OCI-LY1 (cell line): ENCODE data around the gene HLCS.

Experiments
- H2AFZ ChIP-seq: fragments of 200-600 bp; sonication (generic), shearing (Covaris generic); 2 replicates; pipeline ENCODE4 v1.6.0; 2014; ENCODE audit warnings: antibody characterized with exemption, mild to moderate bottlenecking, low read length
- H3F3A ChIP-seq: fragments of 200-600 bp; sonication (generic), shearing (Covaris generic); 2 replicates; pipeline ENCODE4 v1.6.0; 2014; ENCODE audit warnings: mild to moderate bottlenecking, antibody characterized with exemption, low read length, moderate library complexity; ENCODE audit not compliant: insufficient read depth
- H3K27ac ChIP-seq: fragments of 200-600 bp; sonication (generic); 2 replicates; pipeline ENCODE4 v1.5.1; 2014; ENCODE audit warnings: low read length, mixed run types, mild to moderate bottlenecking, low read depth; ENCODE audit not compliant: poor library complexity, severe bottlenecking
- H3K27me3 ChIP-seq: fragments of 200-600 bp; sonication (generic); 2 replicates; pipeline ENCODE4 v1.6.0; 2014; ENCODE audit warnings: antibody characterized with exemption, mild to moderate bottlenecking, low read length, moderate library complexity; ENCODE audit not compliant: insufficient read depth
- H3K36me3 ChIP-seq: fragments of 200-600 bp; sonication (generic); 2 replicates; pipeline ENCODE4 v1.6.1; 2014; ENCODE audit warnings: mild to moderate bottlenecking, antibody characterized with exemption, low read length, moderate library complexity, mixed read lengths; ENCODE audit not compliant: insufficient read depth
- H3K4me1 ChIP-seq: fragments of 200-600 bp; sonication (generic); 2 replicates; pipeline ENCODE4 v1.5.1; 2014; ENCODE audit warnings: mild to moderate bottlenecking, low read length, moderate library complexity; ENCODE audit not compliant: insufficient read depth, severe bottlenecking
- H3K4me2 ChIP-seq: fragments of 200-600 bp; sonication (generic), shearing (Covaris generic); 2 replicates; pipeline ENCODE4 v1.6.1; 2014; ENCODE audit warnings: low read length
- H3K4me3 ChIP-seq: fragments of 200-600 bp; sonication (generic); 2 replicates; pipeline ENCODE4 v1.5.1; 2014; ENCODE audit warnings: low read length, low read depth, mild to moderate bottlenecking, mixed read lengths; ENCODE audit not compliant: poor library complexity, severe bottlenecking
- H3K79me2 ChIP-seq: fragments of 200-600 bp; shearing (Covaris generic); 2 replicates; pipeline ENCODE4 v1.6.1; 2016; ENCODE audit warnings: mixed run types, low read length, mixed read lengths; ENCODE audit not compliant: insufficient read depth
- H3K9ac ChIP-seq: fragments of 200-600 bp; sonication (generic), shearing (Covaris generic); 2 replicates; pipeline ENCODE4 v1.6.1; 2014; ENCODE audit warnings: mild to moderate bottlenecking, low read length, mixed read lengths
- H3K9me2 ChIP-seq: fragments of 200-600 bp; sonication (generic), shearing (Covaris generic); 2 replicates; pipeline ENCODE4 v1.6.1; 2014; ENCODE audit warnings: low read depth, mild to moderate bottlenecking, low read length, mixed read lengths
- H3K9me3 ChIP-seq: fragments of 200-600 bp; shearing (Covaris generic); 2 replicates; pipeline ENCODE4 v1.6.1; 2014; ENCODE audit warnings: low read length, mixed read lengths
- H4K20me1 ChIP-seq: fragments of 200-600 bp; sonication (generic), shearing (Covaris generic); 2 replicates; pipeline ENCODE4 v1.6.0; 2016; ENCODE audit warnings: mild to moderate bottlenecking, low read length; ENCODE audit not compliant: insufficient read depth
- EZH2 ChIP-seq: fragments of 200-600 bp; sonication (generic), shearing (Covaris generic); IDR thresholded peaks from 2 replicates; pipeline ENCODE4 v1.8.0; 2017; ENCODE audit warnings: borderline replicate concordance, mixed run types, mild to moderate bottlenecking, antibody characterized with exemption, low read length, moderate library complexity, mixed read lengths
- TF ChIP-seq, protein P1 (sequence below): fragments of 200-600 bp; sonication (generic), shearing (Covaris generic); IDR thresholded peaks from 2 replicates; pipeline ENCODE4 v1.5.1; 2017; ENCODE audit warnings: mild to moderate bottlenecking, antibody characterized with exemption, low read length, moderate library complexity, mixed read lengths

Gene HLCS

DNA sequence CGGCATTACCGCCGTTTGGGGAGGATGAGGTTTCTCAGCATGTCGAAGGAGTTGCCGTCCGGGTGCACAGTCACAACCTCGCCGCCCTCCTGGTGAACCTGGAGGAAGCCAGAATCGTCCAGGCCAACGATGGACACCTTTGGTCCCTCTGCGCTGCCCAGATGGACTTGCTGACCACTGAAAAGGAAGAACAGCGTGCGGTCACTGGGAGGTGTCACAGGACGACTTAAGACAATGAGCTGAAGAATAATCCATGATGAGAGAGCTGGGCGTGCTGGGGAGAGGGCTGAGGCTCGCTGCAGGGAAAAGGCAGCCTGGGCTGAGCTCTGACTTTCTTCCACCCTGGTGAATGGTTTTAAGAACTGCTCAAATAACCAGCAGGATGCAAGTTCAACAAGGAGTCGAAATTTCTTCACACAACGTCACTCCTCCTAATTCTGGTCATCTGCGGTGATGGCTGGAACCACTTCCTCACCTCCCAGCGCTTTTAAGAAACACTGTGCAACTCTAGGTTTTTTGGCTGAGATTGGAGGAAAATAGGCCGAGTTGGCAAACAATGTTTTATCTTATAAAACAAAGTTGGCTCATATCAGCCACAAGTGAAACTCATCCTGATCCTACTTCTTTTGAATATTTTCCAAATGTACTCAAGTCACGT, 212.1 kb downstream of the HLCS start:
- Histone ChIP-seq H3K27ac (no peak overlapping the region), H4K20me1 (no peaks in the 10 kb centered on the region), H3K79me2 (no peaks in the 10 kb centered on the region), H3F3A (no peaks in the 10 kb centered on the region), H3K36me3 (no peaks in the 10 kb centered on the region), H3K27me3 (no peaks in the 10 kb centered on the region), H3K4me2 (no peak overlapping the region), H3K9me3 (no peaks in the 10 kb centered on the region), H3K9ac (no peak overlapping the region), H3K4me1 (no peaks in the 10 kb centered on the region), H3K4me3 (no peak overlapping the region), H2AFZ (no peak overlapping the region), H3K9me2 (no peaks in the 10 kb centered on the region)
- no peak for TF ChIP-seq EZH2

DNA sequence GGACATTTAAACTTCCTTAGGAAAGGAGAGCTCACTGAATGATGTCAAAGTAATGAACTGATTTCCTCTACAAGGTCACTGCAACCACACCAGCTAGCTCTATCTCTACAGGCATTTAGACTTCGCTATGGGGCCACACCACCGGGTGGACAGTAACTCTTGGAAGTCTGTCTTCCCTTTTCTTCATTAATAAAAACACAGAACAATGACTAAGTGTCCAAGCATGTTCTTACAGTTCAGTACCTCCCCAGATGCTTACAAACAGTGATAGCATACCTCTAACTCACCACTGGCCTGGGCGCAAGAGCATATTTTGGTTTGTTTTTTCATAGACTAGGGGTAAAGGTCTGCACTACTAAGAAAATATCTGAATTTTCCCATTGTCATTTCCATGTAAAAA, 212.9 kb downstream of the HLCS start:
- Histone ChIP-seq H3K79me2 (no peaks in the 10 kb centered on the region), H3K4me3 (no peak overlapping the region), H3K9me3 (no peaks in the 10 kb centered on the region), H3F3A (no peaks in the 10 kb centered on the region), H3K27ac (no peak overlapping the region), H3K9me2 (no peaks in the 10 kb centered on the region), H2AFZ (no peak overlapping the region), H3K9ac (no peak overlapping the region), H3K27me3 (no peaks in the 10 kb centered on the region), H3K4me1 (no peaks in the 10 kb centered on the region), H4K20me1 (no peaks in the 10 kb centered on the region), H3K4me2 (no peak overlapping the region), H3K36me3 (no peaks in the 10 kb centered on the region)
- TF ChIP-seq, protein P1, sequence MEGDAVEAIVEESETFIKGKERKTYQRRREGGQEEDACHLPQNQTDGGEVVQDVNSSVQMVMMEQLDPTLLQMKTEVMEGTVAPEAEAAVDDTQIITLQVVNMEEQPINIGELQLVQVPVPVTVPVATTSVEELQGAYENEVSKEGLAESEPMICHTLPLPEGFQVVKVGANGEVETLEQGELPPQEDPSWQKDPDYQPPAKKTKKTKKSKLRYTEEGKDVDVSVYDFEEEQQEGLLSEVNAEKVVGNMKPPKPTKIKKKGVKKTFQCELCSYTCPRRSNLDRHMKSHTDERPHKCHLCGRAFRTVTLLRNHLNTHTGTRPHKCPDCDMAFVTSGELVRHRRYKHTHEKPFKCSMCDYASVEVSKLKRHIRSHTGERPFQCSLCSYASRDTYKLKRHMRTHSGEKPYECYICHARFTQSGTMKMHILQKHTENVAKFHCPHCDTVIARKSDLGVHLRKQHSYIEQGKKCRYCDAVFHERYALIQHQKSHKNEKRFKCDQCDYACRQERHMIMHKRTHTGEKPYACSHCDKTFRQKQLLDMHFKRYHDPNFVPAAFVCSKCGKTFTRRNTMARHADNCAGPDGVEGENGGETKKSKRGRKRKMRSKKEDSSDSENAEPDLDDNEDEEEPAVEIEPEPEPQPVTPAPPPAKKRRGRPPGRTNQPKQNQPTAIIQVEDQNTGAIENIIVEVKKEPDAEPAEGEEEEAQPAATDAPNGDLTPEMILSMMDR, result no peak
- no peak for TF ChIP-seq EZH2

DNA sequence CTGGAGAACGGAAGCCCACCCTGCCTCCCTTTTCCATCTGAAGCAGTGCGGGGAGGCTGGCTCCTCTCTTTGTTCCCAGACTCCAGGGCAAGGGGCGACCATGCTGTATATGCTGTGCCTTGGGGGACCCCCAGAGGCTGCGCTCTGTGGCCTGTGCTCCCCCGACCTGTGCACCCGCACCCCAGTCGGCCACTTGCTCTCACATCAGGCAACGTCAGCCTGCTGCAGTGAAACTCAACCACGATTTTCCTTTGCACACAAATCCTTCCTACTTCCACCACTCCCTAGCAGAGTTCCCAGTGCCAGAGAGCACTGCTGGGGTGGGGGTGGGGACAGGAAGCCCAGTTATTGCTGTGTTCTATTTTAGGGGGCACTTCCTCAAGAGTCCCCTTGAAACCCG, 215.1 kb downstream of the HLCS start:
- H4K20me1 ChIP-seq, result no peaks in the 10 kb centered on the region

More for the DNA sequence above, 215.1 kb downstream of the HLCS start:
- no peak for TF ChIP-seq EZH2
- TF ChIP-seq, protein P1, result no peak
- Histone ChIP-seq H3K4me2 (no peak overlapping the region), H3F3A (no peaks in the 10 kb centered on the region), H3K27me3 (no peaks in the 10 kb centered on the region), H3K9me3 (no peaks in the 10 kb centered on the region), H3K9me2 (no peaks in the 10 kb centered on the region), H3K27ac (no peak overlapping the region), H3K4me3 (no peak overlapping the region), H3K79me2 (no peaks in the 10 kb centered on the region), H3K4me1 (no peaks in the 10 kb centered on the region), H3K36me3 (no peaks in the 10 kb centered on the region), H3K9ac (no peak overlapping the region), H2AFZ (no peak overlapping the region)
